ENCODE data around the gene CCND1. TPM values are rescaled to one million over a fixed set of nuclear protein-coding genes. Genes with fewer than 3 reads are reported as not detected.
"Not testable (repeated sequence)": the region's sequence is repeated elsewhere in the genome, so short reads cannot be mapped to it uniquely, and the experiment has no call there.

CCND1 gene
- total and polyA plus RNA-seq, 5 donors = 55.9 to 149 (median 135) TPM

DNA sequence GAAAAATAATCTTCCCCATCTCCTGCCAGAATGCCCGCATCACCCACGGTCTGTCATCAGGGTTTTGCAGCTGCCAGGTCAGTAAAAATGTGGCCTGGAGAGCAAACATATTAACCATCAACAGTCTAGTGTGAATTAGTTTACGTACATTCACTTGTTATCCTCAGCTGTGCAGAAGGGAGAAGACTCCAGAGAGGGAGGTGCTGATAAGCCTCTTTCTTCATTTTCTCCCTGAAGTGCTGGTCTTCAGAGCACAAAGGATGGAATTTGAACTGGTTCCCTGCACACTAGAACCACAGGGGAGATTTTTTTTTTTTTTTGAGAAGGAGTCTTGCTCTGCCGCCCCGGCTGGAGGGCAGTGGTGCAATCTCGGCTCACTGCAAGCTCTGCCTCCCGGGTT, 54.6 kb downstream of the CCND1 start:
- H3K27ac ChIP-seq (ENCODE audit: low read length) = no peak overlapping the region
- H3K4me3 ChIP-seq (ENCODE audit: low read length) = no peak overlapping the region
- H3K9me3 ChIP-seq (ENCODE audit: control insufficient read depth, low read length) = no peaks in the 10 kb centered on the region
- H3K27me3 ChIP-seq (ENCODE audit: control insufficient read depth, insufficient read depth) = no peaks in the 10 kb centered on the region
- DNase-seq (no peak), ATAC-seq (no peak)
- intact Hi-C loops (cut with DNase I) = no loop called here
- no peaks in the 10 kb centered on the region for H3K4me1 ChIP-seq (ENCODE audit: control insufficient read depth, insufficient read depth, low read length)
- 86% methylated on average over 7 of the region's 7 CpGs for WGBS

DNA sequence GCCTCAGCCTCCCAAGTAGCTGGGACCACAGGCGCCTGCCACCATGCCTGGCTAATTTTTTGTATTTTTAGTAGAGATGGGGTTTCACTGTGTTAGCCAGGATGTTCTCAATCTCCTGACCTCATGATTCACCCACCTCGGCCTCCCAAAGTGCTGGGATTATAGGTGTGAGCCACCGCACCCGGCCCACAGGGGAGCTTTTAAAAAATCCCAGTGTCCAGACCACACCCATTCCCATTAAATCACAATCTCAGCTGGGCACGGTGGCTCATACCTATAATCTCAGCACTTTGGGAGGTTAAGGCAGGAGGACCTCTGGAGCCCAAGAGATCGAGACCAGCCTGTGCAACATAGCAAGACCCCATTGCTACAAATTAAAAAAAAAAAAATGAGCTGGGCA, 55.0 kb downstream of the CCND1 start:
- H3K27me3 ChIP-seq (ENCODE audit: control insufficient read depth, insufficient read depth); H3K4me3 ChIP-seq (ENCODE audit: low read length); ATAC-seq; H3K9me3 ChIP-seq (ENCODE audit: control insufficient read depth, low read length); H3K4me1 ChIP-seq (ENCODE audit: control insufficient read depth, insufficient read depth, low read length); DNase-seq; intact Hi-C loops (cut with DNase I); H3K27ac ChIP-seq (ENCODE audit: low read length): not testable (repeated sequence)
- WGBS = 82% methylated on average over 6 of the region's 6 CpGs

DNA sequence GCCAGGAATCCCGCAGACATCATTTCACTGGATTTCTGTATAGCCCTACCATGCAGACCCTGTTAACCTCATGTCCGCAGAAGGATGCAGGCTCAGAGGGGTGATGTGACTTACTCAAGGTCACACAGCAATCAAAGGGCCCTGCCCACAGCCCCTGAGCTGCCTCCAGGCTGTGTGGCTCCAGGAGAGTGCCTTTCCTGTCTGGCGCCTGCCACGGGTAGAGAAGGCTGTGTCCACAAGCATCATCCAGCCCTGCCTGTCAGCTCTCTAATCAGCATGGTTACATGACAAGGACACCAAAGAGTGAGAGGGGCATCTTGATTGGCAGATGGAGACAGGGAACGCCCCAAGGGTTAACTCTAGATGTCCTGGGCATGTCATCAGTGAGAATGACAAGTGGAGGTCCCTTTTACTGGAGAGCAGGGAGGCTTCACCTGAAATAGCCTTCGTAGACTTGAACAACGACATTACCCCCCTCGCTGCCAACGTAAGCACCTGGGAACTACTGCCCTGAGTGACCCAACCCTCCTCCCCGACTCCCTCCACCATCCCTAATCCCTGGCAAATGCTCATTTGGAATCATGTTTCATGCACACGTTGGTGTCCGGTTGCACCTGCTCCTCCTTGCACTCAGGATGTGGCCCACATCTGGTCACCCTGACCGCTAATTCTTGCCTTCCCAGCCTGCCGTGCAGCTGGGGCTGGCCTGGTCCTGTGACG, 56.0 kb downstream of the CCND1 start:
- 67% methylated on average over 15 of the region's 15 CpGs for WGBS
- intact Hi-C loops (cut with DNase I) = no loop called here
- Histone ChIP-seq H3K4me1 (ENCODE audit: control insufficient read depth, insufficient read depth, low read length) (no peaks in the 10 kb centered on the region), H3K9me3 (ENCODE audit: control insufficient read depth, low read length) (no peaks in the 10 kb centered on the region), H3K4me3 (ENCODE audit: low read length) (no peak overlapping the region), H3K27ac (ENCODE audit: low read length) (no peak overlapping the region), H3K27me3 (ENCODE audit: control insufficient read depth, insufficient read depth) (no peaks in the 10 kb centered on the region)
- no peak for DNase-seq
- no peak for ATAC-seq

DNA sequence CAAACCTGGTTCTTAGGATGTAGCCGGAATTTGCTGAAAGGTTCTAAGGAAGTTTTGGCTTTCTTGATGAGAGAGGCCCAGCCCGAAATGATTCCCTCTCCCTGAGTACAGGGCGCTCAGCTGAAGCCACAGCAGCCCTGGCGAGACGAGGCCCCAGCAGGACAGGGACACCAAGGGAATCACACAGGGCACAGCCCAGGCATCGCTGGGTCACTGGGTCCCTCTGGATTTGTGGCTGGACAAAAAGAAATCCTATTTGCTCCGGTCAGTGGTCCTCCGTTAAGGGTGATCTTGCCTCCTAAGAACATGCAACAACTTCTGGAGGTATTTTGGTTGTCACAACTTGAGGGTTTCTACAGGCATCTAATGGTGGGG, 56.5 kb downstream of the CCND1 start:
- H3K4me1 ChIP-seq (ENCODE audit: control insufficient read depth, insufficient read depth, low read length) = no peaks in the 10 kb centered on the region
- H3K9me3 ChIP-seq (ENCODE audit: control insufficient read depth, low read length) = no peaks in the 10 kb centered on the region
- H3K27ac ChIP-seq (ENCODE audit: low read length) = no peak overlapping the region
- no peak overlapping the region for H3K4me3 ChIP-seq (ENCODE audit: low read length)
- intact Hi-C loops (cut with DNase I) = no loop called here
- H3K27me3 ChIP-seq (ENCODE audit: control insufficient read depth, insufficient read depth) = no peaks in the 10 kb centered on the region
- ATAC-seq = no peak
- WGBS = 91% methylated on average over 8 of the region's 8 CpGs
- no peak for DNase-seq

DNA sequence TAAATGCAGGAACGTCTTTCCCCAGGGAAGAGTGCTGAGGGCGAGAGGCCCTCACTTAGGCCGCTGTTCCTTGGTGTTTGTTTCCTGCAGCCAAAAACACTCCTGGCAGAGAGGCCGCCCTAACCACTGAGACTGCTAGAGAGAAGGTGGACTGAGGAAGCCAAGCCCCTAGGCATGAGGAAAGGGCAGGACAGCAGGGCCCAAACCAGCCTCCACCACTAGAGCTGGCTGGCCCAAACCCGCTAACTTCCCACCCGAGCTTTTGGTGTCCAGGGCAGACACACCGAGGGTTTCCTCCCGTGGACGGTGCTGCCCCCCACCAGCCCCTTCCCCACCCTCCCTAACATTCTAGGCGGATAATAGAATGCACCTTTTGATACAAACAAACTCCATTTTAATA, 56.9 kb downstream of the CCND1 start:
- ATAC-seq (no peak), DNase-seq (no peak)
- no peak overlapping the region for H3K27ac ChIP-seq (ENCODE audit: low read length)
- H3K4me3 ChIP-seq (ENCODE audit: low read length) = no peak overlapping the region
- no peaks in the 10 kb centered on the region for H3K4me1 ChIP-seq (ENCODE audit: control insufficient read depth, insufficient read depth, low read length)
- H3K9me3 ChIP-seq (ENCODE audit: control insufficient read depth, low read length) = no peaks in the 10 kb centered on the region
- WGBS = 85% methylated on average over 10 of the region's 10 CpGs
- H3K27me3 ChIP-seq (ENCODE audit: control insufficient read depth, insufficient read depth) = no peaks in the 10 kb centered on the region
- intact Hi-C loops (cut with DNase I) = no loop called here

DNA sequence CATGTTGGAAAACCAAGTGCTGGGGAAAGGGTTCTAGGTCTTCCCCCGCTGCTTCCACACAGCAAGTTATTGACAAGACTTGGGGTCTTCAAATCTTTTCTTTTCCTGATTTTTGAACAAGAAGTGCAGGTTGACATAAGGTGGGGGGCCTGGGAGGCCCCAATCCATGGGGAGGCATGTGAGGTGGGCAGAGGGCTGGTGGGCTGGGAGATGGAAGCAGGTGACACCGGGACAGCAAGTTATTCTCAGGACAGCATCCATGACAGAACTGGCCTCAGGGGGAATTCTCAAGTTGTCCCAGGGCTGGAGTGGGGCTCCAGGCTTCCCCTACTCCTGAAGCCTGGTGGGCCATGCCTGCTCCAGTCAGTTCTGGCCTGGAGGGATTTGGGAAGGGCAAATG, 57.4 kb downstream of the CCND1 start:
- WGBS = 92% methylated on average over 2 of the region's 2 CpGs
- H3K27me3 ChIP-seq (ENCODE audit: control insufficient read depth, insufficient read depth) = no peaks in the 10 kb centered on the region
- intact Hi-C loops (cut with DNase I) = no loop called here

DNA sequence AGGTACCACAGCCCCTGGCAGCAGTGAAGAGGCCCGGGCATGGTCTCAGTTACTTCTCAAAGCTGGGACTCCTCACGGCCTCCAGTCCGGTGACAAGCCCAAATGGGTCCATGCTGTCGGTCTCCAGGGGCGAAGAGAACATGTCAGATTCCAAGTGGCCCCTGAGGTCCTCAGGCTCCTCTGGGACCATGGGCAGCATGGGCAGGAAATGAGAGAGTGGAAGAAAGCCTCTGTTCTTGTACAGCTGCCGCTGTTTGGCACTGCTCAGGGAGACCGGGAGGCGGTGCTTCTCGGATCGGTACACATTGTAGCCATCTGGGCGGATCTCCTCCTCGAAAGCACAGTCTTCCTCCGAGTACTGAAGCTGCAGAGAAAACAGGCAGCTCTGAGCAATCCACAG, 58.3 kb downstream of the CCND1 start:
- peak in 1 of 3 donors; percentile 62 for DNase-seq
- 59% methylated on average over 13 of the region's 13 CpGs for WGBS
- intact Hi-C loops (cut with DNase I) = no loop called here

More for the DNA sequence above, 57.4 kb downstream of the CCND1 start:
- DNase-seq (no peak), ATAC-seq (no peak)
- H3K27ac ChIP-seq (ENCODE audit: low read length) = no peak overlapping the region
- no peak overlapping the region for H3K4me3 ChIP-seq (ENCODE audit: low read length)
- H3K4me1 ChIP-seq (ENCODE audit: control insufficient read depth, insufficient read depth, low read length) = no peaks in the 10 kb centered on the region
- no peaks in the 10 kb centered on the region for H3K9me3 ChIP-seq (ENCODE audit: control insufficient read depth, low read length)

DNA sequence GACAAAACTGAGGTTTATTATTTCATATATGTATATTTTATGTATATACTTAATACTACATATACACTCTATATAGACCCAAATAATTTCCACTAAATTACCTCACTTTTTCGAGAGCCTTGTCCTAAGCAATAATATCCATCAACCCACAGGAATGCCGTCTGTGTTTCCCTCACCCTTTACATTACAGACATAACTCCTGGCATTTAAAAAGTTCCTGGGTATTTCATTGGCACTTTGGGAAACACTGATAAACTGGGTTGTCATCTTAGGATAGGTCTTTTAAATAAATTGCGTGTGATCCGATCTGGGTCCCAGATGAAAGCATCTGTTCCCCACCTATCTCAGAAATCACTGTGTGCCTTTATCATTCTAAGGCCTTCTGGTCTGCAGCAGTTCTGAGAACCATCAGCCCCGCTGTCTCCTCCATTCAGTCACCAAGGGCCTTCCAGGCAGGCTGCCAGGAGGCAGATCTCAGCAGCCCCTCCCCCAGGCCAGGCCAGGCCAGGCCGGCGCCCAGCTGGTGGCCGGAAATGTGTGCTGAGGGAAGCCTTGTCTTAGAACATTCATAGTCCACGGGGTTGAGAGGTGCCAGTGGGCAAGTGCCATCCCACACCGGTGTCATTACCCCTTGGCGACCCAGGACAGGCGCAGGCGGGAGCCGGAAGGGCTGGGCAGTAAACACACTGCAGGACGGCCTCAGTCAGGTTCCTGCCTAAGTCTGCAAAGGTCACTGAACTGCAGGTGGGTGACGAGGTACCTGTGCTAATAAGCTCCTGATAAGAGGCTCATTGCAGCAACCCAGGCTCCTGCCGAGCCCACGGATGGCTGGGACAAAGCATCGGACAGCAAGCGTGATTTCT, 59.6 kb downstream of the CCND1 start:
- ATAC-seq = peak; percentile 80 to 88
- peak; percentile 75 to 91 (median 90) for DNase-seq
- no peaks in the 10 kb centered on the region for H3K27me3 ChIP-seq (ENCODE audit: control insufficient read depth, insufficient read depth)

More for the DNA sequence above, 58.3 kb downstream of the CCND1 start:
- Histone ChIP-seq H3K27me3 (ENCODE audit: control insufficient read depth, insufficient read depth) (no peaks in the 10 kb centered on the region), H3K4me1 (ENCODE audit: control insufficient read depth, insufficient read depth, low read length) (no peaks in the 10 kb centered on the region), H3K9me3 (ENCODE audit: control insufficient read depth, low read length) (no peaks in the 10 kb centered on the region), H3K27ac (ENCODE audit: low read length) (no peak overlapping the region), H3K4me3 (ENCODE audit: low read length) (no peak overlapping the region)
- ATAC-seq = peak in 1 of 2 donors; percentile 34

DNA sequence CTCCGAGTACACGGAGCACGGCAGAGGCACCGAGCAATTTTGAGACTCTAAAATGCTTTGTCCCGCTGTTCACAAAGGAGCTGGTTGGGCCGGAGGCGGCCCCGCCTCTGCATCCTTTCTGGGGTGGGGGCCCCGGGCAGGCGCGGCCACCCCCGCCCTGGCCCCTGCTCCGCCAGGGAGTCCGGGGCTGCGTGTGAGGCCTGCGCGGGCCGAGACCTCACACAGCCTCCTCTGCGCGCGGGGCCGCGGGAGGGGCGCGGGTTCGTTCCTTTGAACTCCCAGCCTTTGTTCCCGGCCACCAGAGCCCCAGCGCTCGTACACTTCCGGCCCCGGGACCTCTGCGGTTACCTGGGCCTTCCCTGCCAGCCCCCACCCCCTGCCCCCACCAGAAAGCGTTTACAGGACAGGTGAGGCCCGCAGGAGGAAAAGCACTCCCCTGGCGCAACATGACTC, 61.3 kb downstream of the CCND1 start:
- intact Hi-C loops (cut with DNase I) = loop anchor here in 1 of 4 donors (10.0 kb wide), 1 partner anchor 183 kb away; no protein-coding TSS in a partner anchor
- Histone ChIP-seq H3K4me1 (ENCODE audit: control insufficient read depth, insufficient read depth, low read length) (no peaks in the 10 kb centered on the region), H3K27me3 (ENCODE audit: control insufficient read depth, insufficient read depth) (no peaks in the 10 kb centered on the region), H3K27ac (ENCODE audit: low read length) (no peak overlapping the region), H3K9me3 (ENCODE audit: control insufficient read depth, low read length) (no peaks in the 10 kb centered on the region), H3K4me3 (ENCODE audit: low read length) (no peak overlapping the region)
- ATAC-seq (no peak), DNase-seq (no peak)
- WGBS = 13% methylated on average over 35 of the region's 35 CpGs

More for the DNA sequence above, 59.6 kb downstream of the CCND1 start:
- no peaks in the 10 kb centered on the region for H3K9me3 ChIP-seq (ENCODE audit: control insufficient read depth, low read length)
- H3K4me1 ChIP-seq (ENCODE audit: control insufficient read depth, insufficient read depth, low read length) = no peaks in the 10 kb centered on the region
- intact Hi-C loops (cut with DNase I) = loop anchor here in 1 of 4 donors (10.0 kb wide), 1 partner anchor 184 kb away; no protein-coding TSS in a partner anchor
- no peak overlapping the region for H3K4me3 ChIP-seq (ENCODE audit: low read length)
- H3K27ac ChIP-seq (ENCODE audit: low read length) = no peak overlapping the region
- 31% methylated on average over 20 of the region's 20 CpGs for WGBS

DNA sequence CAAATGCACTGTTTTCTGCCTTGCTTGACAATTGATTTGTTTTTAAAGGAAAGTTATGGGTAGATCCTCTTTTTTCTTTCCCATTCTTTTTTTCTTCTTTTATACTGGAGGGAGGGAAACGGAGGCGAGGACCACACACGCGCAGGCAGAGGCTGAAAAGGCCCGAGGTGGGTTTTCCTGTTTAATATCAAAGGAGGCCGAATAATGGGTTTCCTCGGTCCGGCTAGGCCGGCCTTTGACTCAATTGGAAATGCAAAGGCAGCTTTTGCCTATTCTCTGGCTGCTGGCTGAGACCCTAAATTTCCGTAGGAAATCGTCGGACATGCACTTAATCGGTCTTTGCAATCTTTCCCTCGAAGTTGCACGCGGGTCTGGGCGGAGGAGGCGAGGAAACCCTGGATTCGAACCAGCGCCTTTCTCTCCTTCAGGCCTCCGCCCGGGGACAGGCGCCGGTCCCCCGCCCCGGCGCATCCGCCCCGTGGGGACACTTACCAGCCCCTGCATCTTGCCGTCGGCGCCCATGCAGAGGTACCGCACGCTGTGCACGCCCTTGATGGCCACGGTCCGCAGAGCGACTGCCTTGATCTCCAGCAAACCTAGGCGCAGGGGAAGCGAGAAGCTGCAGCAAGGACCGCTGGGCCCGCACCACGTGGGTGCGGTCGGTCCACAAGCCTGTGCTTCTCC, 62.0 kb downstream of the CCND1 start:
- Histone ChIP-seq H3K4me1 (ENCODE audit: control insufficient read depth, insufficient read depth, low read length) (no peaks in the 10 kb centered on the region), H3K27me3 (ENCODE audit: control insufficient read depth, insufficient read depth) (no peaks in the 10 kb centered on the region), H3K27ac (ENCODE audit: low read length) (no peak overlapping the region), H3K9me3 (ENCODE audit: control insufficient read depth, low read length) (no peaks in the 10 kb centered on the region), H3K4me3 (ENCODE audit: low read length) (no peak overlapping the region)
- intact Hi-C loops (cut with DNase I) = loop anchor here in 1 of 4 donors (10.0 kb wide), 1 partner anchor 182 kb away; no protein-coding TSS in a partner anchor
- 10% methylated on average over 45 of the region's 45 CpGs for WGBS
- DNase-seq (no peak), ATAC-seq (no peak)

DNA sequence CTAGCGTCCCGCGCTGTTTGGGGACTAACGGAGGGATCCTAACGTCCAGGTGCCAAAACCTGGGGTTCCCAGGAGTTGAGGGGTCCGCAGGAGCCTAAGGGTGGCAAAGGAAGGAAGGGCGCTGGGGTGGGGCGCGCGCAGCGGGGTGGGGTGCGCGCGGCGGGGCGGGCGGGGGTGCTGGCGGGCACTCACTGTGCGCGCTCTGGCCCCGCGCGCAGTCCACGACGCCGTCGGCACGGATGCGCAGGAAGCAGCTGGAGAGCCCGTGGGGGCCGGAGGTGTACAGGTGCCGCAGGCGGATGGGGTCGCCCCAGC, 62.5 kb downstream of the CCND1 start:
- H3K27ac ChIP-seq (ENCODE audit: low read length) = no peak overlapping the region
- H3K4me1 ChIP-seq (ENCODE audit: control insufficient read depth, insufficient read depth, low read length) = no peaks in the 10 kb centered on the region
- H3K9me3 ChIP-seq (ENCODE audit: control insufficient read depth, low read length) = no peaks in the 10 kb centered on the region
- no peak overlapping the region for H3K4me3 ChIP-seq (ENCODE audit: low read length)
- intact Hi-C loops (cut with DNase I) = loop anchor here in 1 of 4 donors (10.0 kb wide), 1 partner anchor 181 kb away; no protein-coding TSS in a partner anchor
- DNase-seq (no peak), ATAC-seq (no peak)
- H3K27me3 ChIP-seq (ENCODE audit: control insufficient read depth, insufficient read depth) = no peaks in the 10 kb centered on the region
- WGBS = 2% methylated on average over 34 of the region's 34 CpGs
